GM10248 (cell line): ENCODE measurements around the gene F2R.

Experiments
- CTCF ChIA-PET: fragments of 300-600 bp; sonication (Branson Sonifier 250); formaldehyde crosslinking; extraction: SDS; loops from one replicate; lab custom pipeline; 2021; ENCODE audit warnings: antibody characterized with exemption; lab: Yijun Ruan, JAX
- POLR2A ChIA-PET: fragments of 350-650 bp; sonication (Branson Sonifier 250); formaldehyde crosslinking; extraction: SDS; loops from one replicate; lab custom pipeline; 2020; ENCODE audit warnings: antibody characterized with exemption; lab: Yijun Ruan, JAX
- DNase-seq: peaks from one replicate; pipeline ENCODE4 v3.0.0; 2012; ENCODE audit errors: extremely low spot score
- TF ChIP-seq, protein P1 (sequence below): IDR thresholded peaks from 2 replicates; pipeline ENCODE4 v1.5.1; 2012; ENCODE audit warnings: mild to moderate bottlenecking, low read depth; ENCODE audit errors: extremely low read depth, missing control alignments, control extremely low read depth

Gene F2R

DNA sequence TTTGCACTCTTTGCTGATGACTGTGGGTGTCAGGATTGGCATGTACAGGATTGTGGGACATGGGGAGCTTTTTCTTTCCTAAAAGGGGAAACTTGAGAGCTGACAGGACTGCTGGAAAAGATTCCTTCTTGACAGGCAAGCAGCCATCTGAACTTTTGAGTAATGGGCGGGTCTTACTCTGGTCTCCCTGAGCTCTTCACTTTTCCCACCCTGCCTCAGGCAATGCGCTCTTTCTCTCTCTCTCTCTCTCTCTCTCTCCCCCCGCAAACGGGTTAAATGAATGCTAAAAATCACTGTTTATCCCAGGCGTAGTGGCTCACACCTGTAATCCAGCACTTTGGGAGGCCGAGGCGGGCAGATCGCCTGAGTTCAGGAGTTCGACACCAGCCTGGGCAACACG lies 65.8 kb downstream of the F2R start:
- POLR2A ChIA-PET, result no interaction called here
- DNase-seq, result no peak
- TF ChIP-seq, protein P1, sequence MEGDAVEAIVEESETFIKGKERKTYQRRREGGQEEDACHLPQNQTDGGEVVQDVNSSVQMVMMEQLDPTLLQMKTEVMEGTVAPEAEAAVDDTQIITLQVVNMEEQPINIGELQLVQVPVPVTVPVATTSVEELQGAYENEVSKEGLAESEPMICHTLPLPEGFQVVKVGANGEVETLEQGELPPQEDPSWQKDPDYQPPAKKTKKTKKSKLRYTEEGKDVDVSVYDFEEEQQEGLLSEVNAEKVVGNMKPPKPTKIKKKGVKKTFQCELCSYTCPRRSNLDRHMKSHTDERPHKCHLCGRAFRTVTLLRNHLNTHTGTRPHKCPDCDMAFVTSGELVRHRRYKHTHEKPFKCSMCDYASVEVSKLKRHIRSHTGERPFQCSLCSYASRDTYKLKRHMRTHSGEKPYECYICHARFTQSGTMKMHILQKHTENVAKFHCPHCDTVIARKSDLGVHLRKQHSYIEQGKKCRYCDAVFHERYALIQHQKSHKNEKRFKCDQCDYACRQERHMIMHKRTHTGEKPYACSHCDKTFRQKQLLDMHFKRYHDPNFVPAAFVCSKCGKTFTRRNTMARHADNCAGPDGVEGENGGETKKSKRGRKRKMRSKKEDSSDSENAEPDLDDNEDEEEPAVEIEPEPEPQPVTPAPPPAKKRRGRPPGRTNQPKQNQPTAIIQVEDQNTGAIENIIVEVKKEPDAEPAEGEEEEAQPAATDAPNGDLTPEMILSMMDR, result no peak
- CTCF ChIA-PET, result no interaction called here

DNA sequence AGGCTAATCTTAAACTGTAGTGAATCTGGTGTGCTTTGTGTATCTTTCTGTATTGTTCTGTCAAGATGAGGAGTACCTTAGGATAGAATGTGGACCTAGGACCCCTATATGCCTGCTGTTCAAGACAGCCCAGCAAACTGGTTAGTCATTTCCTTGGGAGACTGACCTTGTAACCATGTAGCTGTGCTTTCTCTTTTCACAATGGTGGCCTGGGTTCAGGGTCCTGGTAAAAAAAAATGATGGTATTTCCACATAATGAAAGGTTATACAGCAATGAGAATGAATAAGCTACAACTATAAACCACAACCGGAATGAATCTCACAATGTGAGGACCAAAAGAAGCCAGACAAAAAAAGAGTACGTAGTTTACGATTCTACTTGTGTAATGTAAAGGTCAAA lies 66.5 kb downstream of the F2R start:
- CTCF ChIA-PET, result interaction anchor here (1.0 to 2.9 kb wide), 4 partner anchors 8 to 185 kb away, joined by 3 to 15 read pairs (median 4); no protein-coding TSS in a partner anchor
- TF ChIP-seq, protein P1, result no peak
- no peak for DNase-seq
- POLR2A ChIA-PET, result no interaction called here
